ENCODE measurements around the gene MREG. TPM values are rescaled to one million over a fixed set of nuclear protein-coding genes. Genes with fewer than 3 reads are reported as not detected.

MREG gene
- total and polyA plus RNA-seq, 9 of the 15 experiments (the other 6 are each of a cell fraction or from before 2014, with no cell fraction given) = 0.77 to 3.8 (median 2.3) TPM

GRCh38 chr2:216018709-216019108 is 5.4 kb upstream of the MREG start (continued):
- TF ChIP-seq MGA (IDR thresholded peaks at IDR 0.05) (no peak), CBFA2T2 (conservative IDR thresholded peaks at IDR 0.05) (peak; percentile 34; the same call in 1 of the 2 replicates)

Data from K562 (cell line).